NCI-H1930 (cell line): Measurements from ENCODE around the gene SMCO1.
A peak's percentile ranks its signal among the peaks of the same experiment; 100 is the strongest.
"Not testable (repeated sequence)": the region's sequence is repeated elsewhere in the genome, so short reads cannot be mapped to it uniquely, and the experiment has no call there.

Experiments
- DNase-seq, 2 experiments: peaks; one replicate each; lab custom pipeline; 2025; lab: John Stamatoyannopoulos, UW

Gene SMCO1

DNA sequence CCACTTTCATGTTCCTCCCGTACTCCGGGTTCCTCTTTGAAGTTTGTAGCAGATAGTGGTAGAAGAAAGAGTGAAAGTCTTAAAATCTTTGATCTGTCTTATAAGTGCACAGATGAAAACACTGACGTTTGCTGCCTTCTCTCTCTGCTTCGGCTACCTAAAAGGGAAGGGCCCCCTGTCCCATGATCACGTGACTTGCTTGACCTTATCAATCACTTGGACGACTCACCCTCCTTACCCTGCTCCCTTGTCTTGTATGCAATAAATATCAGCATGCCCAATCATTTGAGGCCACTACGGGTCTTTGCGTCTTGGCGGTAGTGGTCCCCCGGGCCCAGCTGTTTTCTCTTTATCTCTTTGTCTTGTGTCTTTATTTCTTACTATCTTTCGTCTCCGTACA, 6.1 kb upstream of the SMCO1 start:
- DNase-seq, result not testable (repeated sequence)

DNA sequence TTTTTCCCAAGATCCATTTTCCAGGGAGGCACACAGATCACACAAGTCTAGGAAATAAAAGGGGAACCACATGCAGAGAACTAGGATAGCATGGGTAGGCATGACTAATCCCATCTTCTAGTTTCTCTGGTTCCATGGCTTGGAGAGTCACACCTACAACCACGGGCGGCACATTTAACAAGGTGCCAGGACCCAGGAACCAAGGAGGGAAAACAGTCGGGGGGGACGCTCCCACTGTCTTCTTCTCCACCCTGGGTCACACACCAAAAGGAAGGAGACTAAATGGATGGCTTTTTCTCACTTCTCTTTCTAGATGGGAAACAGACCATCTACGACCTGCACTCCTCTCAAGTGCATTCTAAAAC, 4.6 kb upstream of the SMCO1 start:
- no peak for DNase-seq

DNA sequence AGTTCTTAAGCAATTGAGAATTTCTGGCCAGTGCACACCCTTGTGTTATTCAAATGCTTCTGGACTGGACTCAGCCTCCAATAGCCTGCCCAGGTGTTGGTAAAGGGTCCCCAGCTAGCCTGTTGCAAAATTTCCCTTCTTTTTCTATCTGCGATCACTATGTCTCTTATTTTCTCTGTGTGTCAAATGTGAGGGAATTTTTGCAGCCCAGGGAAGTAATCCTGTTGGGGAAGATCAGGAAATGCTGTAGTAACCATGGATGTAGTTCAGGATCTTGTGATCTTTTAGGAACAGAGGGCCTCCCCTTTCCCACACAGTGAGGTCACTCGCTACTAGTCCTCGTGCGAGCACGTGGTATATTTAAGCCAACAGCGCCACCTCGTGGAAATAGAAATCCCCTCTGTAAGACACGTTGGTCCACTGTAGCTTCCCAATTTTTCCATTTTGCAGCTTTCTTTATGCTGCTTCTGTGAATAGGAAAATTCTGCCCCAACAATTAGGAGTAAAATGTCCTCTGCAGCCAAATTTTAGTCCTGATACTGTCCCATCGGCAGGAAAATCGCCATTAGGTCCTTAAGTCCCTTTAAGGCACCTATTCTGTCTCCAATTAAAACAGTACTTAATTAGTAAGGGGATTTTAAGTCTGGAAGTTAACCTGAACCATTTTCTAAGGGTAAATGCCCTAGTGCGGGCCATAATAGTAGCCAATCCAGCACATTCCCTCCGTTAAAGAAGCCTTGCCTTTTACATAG, 4.0 kb upstream of the SMCO1 start:
- peak; percentile 25 to 45 for DNase-seq

DNA sequence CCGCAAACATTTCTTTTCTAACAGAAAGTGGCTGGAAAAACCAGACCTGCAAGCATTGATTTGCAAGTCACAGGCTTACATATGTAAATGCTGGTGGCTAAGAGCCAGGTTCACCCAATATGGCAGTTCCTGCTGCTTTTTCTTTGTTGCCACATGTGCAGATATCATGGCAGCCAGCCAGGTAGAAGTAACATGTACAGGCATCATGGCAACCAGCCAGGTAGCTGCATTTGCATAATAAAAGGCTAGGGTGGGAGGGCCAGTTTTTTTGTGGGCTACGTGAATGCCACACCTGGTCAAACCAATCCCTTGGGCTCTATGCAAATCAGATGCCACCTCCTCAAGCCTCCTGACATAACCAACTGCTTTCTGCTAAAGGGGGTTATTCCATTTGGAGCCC, 2.8 kb upstream of the SMCO1 start:
- DNase-seq, result no peak

DNA sequence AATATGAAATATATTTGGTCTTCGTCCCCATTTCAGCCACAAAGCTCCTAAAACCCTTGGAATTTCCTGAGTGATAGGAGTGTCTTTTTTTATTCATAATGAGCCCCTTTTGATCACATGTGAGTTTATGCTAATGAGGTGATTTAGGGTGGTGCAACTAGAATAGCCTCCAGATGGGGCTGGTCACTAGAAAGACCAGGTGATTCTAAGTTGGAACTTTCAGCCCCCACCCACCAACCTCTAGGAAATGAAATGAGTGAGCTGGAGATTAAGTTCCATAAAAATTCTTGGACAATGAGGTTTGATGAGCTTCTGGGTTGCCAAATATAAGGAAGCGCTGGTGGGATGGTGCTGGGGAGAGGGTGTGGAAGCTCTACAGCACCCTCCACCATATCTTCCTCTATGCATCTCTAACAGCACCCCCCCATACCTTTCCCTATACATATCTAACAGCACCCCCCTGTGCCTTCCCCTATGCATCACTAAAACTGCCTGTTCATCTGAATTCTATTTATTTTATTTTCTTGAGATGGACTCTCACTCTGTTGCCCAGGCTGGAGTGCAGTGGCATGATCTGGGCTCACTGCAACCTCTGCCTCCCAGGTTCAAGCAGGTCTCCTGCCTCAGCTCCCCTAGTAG, 2.1 kb upstream of the SMCO1 start:
- DNase-seq, result no peak

DNA sequence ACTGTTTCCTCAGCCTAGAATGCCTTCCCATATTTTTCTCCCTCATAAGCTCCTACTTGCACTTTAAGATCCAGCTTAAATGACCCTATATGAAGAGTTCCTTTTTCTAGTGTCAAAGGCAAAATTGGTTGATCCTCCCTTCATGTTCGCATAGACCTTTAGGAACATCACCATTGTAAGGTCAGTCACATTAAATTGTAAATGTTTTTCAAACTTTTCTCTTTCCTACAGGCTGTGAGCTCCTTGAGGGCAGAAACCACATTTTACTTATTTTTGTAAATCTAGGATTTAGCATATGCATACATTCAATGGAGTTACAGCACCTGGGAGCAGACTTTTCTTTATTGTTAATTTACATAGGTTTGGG, 813 bp downstream of the SMCO1 start:
- no peak for DNase-seq

DNA sequence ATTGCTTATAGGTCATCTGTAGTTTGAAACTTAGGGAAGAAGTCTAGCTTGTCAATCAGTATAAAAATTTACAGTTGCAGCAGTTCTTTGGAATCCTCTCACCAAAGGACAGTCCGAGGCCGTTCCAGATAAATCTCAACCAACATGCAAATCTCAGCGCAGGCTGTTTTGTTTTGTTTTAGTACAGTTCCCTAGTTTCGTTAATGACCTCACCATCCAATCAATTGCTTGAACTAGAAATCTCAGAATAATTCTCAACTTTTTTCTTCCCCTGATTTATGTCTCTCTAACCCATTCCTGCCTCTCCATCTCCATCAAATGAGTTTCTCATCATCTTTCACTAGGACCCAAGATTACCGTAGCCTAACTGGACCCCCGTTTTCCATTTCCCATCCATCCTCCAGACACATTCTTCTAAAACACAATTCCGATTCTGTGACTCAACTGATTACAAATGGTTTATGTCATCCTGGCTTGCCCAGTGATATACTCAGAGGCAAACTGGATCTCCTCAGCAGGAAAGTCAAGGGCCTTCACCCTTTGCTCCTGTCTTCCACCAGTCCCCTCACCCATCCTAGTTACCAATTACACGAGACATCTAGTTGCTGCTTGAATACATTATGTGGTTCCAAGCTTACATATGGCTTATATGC, 1.3 kb downstream of the SMCO1 start:
- no peak for DNase-seq

DNA sequence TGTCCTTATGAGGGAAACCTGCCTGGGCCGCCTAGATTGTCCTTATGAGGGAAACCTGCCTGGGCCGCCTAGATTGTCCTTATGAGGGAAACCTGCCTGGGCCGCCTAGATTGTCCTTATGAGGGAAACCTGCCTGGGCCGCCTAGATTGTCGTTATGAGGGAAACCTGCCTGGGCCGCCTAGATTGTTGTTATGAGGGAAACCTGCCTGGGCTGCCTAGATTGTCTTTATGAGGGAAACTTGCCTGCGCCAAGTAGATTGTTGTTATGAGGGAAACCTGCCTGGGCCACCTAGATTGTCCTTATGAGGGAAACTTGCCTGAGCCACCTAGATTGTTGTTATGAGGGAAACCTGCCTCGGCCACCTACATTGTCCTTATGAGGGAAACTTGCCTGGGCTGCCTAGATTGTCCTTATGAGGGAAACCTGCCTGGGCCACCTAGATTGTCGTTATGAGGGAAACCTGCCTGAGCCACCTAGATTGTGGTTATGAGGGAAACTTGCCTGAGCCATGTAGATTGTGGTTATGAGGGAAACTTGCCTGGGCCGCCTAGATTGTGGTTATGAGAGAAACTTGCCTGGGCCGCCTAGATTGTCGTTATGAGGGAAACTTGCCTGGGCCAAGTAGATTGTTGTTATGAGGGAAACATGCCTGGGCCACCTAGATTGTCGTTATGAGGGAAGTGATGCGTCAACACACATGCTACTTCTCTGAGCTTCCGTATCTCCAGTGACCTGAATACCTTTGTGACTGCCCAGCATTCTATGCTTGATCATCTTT, 3.3 kb downstream of the SMCO1 start:
- DNase-seq, result not testable (repeated sequence)

DNA sequence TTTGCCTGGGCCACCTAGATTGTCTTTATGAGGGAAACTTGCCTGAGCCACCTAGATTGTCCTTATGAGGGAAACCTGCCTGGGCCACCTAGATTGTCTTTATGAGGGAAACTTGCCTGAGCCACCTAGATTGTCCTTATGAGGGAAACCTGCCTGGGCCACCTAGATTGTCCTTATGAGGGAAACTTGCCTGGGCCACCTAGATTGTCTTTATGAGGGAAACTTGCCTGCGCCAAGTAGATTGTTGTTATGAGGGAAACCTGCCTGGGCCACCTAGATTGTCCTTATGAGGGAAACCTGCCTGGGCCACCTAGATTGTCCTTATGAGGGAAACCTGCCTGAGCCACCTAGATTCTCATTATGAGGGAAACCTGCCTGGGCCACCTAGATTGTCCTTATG, 4.0 kb downstream of the SMCO1 start:
- not testable (repeated sequence) for DNase-seq

DNA sequence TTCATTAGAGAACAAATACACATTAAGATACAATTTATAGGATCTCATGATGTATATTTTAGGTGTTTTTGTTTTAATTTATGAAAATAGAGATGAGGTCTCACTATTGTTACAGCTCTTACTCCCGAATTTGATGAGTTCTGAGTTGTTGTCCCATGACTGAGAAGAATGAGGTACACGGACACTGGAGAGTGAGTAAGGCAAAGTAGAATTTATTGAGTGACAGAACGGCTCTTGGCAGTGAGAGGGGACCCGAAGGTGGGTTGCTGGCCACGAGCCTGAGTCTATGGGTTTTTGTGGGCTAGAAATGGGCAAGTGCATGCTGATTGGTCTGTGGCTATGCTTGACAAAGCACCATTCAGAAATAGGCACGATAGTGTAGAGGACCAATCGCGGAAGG, 8.5 kb downstream of the SMCO1 start:
- no peak for DNase-seq

DNA sequence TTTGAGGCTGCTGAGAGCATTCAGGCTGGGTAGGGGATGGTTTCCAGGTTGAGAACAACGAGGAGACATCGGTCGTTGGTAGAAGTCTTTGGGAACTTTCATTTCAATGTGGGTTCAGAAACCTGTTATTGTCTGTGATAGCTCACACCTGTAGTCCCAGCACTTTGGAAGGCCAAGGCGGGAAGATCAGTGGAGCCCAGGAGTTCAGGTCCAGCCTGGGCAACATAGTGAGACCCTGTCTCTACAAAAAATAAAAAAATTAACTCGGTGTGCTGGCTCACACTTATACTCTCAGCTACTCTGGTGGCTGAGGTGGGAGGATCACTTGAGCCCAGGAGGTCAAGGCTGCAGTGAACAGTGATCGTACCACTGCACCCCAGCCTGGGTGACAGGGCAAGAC, 10.6 kb downstream of the SMCO1 start:
- no peak for DNase-seq

DNA sequence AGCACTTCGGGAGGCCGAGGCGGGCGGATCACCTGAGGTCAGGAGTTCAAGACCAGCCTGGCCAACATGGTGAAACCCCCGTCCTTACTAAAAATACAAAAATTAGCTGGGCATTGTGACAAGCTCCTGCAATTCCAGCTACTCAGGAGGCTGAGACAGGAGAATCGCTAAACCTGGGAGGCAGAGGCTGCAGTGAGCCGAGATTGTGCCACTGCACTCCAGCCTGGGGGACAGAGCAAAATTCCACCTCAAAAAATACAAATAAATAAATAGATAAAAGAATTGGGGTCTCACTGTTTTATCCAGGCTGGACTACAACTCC, 11.1 kb downstream of the SMCO1 start:
- not testable (repeated sequence) for DNase-seq

DNA sequence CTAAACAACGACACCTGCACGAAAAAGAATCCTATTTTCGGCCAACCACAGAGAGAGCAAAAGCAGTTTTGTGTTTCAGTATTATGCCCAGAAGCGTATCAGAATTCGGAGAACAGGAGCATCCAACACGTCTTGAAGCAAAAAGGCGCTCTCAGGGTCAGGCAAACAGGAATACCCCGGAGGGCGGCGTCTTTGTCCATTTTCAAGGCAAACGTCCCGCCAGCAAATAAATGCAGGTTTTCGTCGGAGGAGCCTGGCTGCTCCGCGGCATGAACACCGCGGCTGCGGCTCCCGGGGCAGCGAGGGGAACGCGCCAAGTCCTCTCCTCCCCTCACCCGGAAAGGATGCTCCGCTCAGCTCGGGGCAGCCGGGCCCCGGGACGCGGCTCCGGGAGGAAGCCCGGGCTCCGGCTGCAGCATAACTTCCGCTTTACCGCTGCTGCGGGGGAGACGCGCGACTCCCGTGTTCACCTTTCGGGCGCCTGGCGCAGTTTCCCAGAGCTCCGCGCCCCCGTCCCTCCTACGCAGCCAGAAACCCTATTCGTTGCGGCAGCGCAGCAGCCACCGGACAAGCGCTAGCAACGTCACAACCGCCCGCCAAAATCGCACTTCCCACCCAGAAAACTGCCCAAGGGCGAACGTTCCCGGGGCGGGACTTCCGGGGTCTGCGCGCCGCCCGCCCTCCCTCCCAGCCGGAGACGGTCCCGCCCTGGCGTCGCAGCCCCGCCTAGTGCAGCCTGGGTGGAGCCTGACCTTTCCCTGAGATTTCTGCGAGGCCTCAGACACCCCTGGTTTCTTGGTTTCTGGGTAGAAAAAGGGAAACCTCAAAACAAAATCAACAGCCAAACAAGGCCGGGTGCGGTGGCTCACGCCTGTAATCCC, 11.7 kb downstream of the SMCO1 start, which contains the start of gene RNF168:
RNF168 (minus strand) TSS at position 573 of the 881 bp plus-strand sequence. CDS start 595 bp downstream, outside the sequence.
- peak; percentile 92 to 97 for DNase-seq

DNA sequence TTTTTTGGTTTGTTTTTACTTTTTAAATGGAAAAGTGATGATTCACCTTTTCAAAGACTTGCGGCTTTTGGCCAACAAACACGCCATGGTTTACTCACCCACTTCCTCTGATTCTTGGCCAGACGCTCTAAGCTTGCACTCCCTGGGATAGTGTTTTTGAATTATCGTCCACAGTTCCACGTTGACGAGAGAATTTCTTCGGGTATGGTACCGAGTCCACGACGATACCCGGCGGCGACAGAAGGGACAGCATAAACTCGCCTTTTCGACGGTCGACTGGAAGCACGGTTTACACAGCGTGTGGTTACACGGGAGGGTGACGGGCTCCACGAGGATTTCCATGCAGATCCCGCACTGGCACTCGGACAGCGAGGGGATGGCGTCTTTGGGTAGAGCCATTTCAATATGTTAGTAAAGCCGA, 12.4 kb downstream of the SMCO1 start:
- DNase-seq, result no peak

DNA sequence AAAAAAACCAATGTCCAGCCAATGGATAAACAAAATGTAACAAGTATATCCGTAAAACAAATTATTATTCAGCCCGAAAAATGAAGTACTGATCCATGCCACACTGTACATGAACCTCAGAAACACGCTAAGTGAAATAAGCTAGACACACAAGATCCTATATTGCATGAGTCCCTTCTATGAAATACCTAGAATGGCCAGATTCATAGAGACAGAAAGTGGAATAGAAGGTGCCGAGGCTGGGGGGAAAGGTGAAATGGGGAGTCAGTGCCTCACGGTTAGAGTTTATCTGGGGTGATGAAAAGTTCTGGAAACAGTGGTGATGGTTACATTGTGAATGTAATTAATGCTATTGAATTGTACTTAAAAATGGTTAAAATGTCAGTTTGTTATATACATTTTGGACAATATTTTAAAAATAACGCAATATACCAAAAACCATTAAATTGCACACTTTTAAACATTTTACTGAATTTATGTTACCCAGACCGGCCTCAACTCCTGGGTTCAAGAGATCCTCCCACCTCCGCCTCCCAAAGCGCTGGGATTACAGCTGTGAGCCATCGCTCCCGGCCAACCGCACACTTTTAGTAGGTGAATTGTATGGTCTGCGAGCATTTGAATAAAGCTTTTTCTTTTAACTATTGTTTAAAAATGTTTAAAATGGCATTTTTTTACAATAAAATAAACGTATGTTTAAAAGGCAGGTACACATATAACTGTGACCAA, 13.7 kb downstream of the SMCO1 start:
- DNase-seq, result no peak

DNA sequence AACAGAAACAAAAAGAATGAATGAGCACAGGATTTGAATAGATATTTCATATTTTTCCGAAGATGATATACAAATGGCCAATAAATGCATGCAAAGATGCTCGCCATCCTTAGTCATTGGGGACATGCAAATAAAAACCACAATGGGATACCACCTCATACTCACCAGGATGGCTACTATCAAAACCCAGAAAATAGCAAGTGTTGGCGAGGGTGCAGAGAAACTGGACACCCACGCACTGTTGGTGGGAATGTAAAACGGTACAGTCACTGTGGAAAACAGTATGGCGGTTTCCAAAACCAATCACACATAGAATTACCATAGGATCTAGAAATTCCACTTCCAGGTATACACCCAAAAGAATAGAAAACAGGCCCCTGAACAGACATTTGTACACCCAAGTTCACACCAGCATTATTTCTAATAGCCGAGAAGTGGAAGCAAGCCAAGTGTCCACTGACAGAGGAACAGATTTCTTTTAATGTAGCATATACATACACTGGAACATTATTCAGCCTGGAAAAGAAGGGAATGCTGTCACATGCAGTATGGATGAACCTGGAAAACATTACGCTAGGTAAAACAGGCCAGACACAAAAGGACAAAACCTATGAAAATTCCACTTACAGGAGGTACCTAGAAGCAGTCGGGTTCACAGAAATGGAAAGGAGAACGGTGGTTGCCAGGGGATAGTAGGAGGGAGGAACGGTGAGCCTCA, 15.2 kb downstream of the SMCO1 start:
- no peak for DNase-seq

DNA sequence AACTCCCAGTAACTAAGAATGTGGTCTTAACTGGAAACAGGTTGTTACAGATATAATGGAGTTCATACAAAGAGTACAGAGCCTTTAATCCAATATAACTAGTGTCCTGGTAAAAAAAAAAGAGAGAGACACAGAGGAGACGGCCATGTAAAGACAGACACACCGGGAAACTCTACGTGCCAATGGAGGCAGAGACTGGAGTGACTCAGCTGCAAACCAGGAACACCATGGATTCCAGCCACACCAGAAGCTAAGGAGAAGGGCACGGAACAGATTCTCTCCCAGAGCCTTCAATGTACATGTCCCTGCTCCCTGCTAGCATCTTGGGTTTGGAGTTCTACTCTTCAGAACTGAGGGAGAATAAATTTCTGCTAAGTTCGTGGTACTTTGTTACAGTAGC, 16.1 kb downstream of the SMCO1 start:
- DNase-seq, result no peak

DNA sequence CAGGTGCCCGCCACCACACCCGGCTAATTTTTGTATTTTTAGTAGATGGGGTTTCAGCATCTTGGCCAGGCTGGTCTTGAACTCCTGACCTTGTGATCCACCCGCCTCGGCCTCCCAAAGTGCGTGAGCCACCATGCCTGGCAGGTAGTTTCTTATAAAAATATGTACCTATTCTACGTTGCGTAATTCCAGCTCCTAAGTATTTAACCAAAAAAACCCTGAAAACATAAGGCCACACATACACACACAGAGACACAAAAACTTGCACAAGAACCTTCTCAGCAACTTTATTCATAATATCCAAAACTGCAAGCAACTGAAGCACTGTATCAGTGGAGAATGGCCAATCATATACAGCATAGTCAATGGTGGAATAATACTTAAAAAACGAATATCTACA, 16.8 kb downstream of the SMCO1 start:
- DNase-seq, result no peak

DNA sequence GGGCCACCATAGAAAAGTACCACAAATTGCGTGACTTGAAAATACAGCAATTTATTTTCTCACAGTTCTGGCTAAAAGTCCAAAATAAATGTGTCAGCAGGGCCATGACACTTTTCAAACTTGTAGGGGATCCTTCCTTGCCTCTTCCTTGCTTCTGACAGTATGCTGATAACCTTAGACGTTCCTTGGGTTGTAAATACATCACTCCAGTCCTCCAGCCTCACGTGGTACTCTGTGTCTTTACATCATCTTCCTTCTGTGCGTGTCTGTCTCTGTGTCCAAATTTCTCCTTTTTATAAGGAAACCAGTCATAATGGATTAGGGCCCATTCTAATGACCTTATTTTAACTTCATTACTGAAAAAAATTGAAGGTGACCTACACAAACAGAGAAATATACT, 19.0 kb downstream of the SMCO1 start:
- no peak for DNase-seq

DNA sequence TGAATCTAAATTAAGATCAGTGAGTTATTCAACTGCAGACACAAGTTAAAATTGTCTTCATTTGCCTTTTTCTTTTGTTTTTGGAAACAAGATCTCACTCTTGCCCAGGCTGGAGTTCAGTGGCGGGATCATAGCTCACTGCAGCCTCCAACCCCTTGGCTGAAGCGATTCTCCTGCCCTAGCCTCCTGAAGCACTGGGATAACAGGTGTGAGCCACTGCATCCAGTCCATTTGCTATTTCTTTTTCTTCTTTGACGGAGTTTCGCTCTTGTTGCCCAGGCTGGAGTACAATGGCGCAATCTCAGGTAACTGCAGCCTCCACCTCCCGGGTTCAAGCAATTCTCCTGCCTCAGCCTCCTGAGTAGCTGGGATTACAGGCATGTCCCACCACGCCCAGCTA, 21.9 kb downstream of the SMCO1 start:
- no peak for DNase-seq
